T-helper 17 cell (primary cell): ENCODE data around the gene NRCAM. TPM values are rescaled to one million over a fixed set of nuclear protein-coding genes. Genes with fewer than 3 reads are reported as not detected.
A peak's percentile ranks its signal among the peaks of the same experiment; 100 is the strongest.

Source experiments
- ATAC-seq: fragments of 150-1000 bp; cut with Tn5 transposase; 2 replicates; pipeline ENCODE4 v1.10.0; 2021; ENCODE audit warnings: mild to moderate bottlenecking, moderate library complexity
- DNase-seq, 3 donors: peaks; one replicate each; pipeline versions ENCODE4 v3.0.0 to v3.0.0-alpha.2; 2020 to 2021
- H3K9me3 ChIP-seq: one replicate; pipeline ENCODE4 v1.7.0; 2013; ENCODE audit warnings: low read length, mild to moderate bottlenecking; ENCODE audit not compliant: control insufficient read depth, poor library complexity, severe bottlenecking
- H3K27ac Mint-ChIP-seq: one replicate; pipeline ENCODE4 v1.8.0; 2022; ENCODE audit warnings: mild to moderate bottlenecking, moderate library complexity, mixed read lengths
- H3K27me3 Mint-ChIP-seq: one replicate; pipeline ENCODE4 v1.8.0; 2022; ENCODE audit warnings: mixed read lengths
- H3K36me3 Mint-ChIP-seq: one replicate; pipeline ENCODE4 v1.8.0; 2022; ENCODE audit warnings: low read depth, mixed read lengths
- H3K4me1 Mint-ChIP-seq: one replicate; pipeline ENCODE4 v1.8.0; 2022; ENCODE audit warnings: mild to moderate bottlenecking, mixed read lengths
- H3K4me3 Mint-ChIP-seq: one replicate; pipeline ENCODE4 v1.8.0; 2022; ENCODE audit warnings: mild to moderate bottlenecking, moderate library complexity, mixed read lengths
- total RNA-seq, 4 donors: library from RNA in 2 of 4; stranded (reverse) in 2 of 4; gene quantifications; one replicate each; pipeline ENCODE4 v1.2.3 and lab custom pipeline; 2022 to 2026

The NRCAM gene
- total RNA-seq, 2 donors from 2014 or later = not detected

GRCh38 chr7:108132551-108133265, 323.5 kb downstream of the NRCAM start:
- no peak overlapping the region for H3K4me3 Mint-ChIP-seq
- ATAC-seq (no peak), DNase-seq (peak in 1 of 3 donors; percentile 10)
- H3K27ac Mint-ChIP-seq = no peak overlapping the region
- no peaks in the 10 kb centered on the region for H3K9me3 ChIP-seq
- no peaks in the 10 kb centered on the region for H3K36me3 Mint-ChIP-seq
- H3K4me1 Mint-ChIP-seq = peaks cover 14% of the 10 kb centered on the region
- H3K27me3 Mint-ChIP-seq = peaks cover 31% of the 10 kb centered on the region

GRCh38 chr7:108130261-108130660, 326.0 kb downstream of the NRCAM start, which contains the start of gene LAMB4:
LAMB4 (minus strand) TSS chr7:108130361; CDS start chr7:108123164, 7,197 bp downstream.
- H3K4me3 Mint-ChIP-seq = no peak within 1 kb of the TSS
- H3K36me3 Mint-ChIP-seq = no peaks in the 10 kb centered on the region
- no peaks in the 10 kb centered on the region for H3K9me3 ChIP-seq
- DNase-seq (no peak), ATAC-seq (no peak)
- peaks cover 4% of the 10 kb centered on the region for H3K4me1 Mint-ChIP-seq
- peaks cover 29% of the 10 kb centered on the region for H3K27me3 Mint-ChIP-seq
- H3K27ac Mint-ChIP-seq = no peak within 1 kb of the TSS

- H3K27me3 Mint-ChIP-seq = peaks cover 29% of the 10 kb centered on the region
- peaks cover 2% of the 10 kb centered on the region for H3K4me1 Mint-ChIP-seq
- no peak for DNase-seq
- H3K36me3 Mint-ChIP-seq = no peaks in the 10 kb centered on the region
- ATAC-seq = no peak
- no peak overlapping the region for H3K4me3 Mint-ChIP-seq
- H3K27ac Mint-ChIP-seq = no peak overlapping the region
- no peaks in the 10 kb centered on the region for H3K9me3 ChIP-seq
These were observed 326.9 kb downstream of the NRCAM start for GRCh38 chr7:108129018-108129965.

- Mint-ChIP-seq H3K4me1 (peaks cover 2% of the 10 kb centered on the region), H3K27ac (no peak overlapping the region), H3K4me3 (no peak overlapping the region), H3K36me3 (no peaks in the 10 kb centered on the region), H3K27me3 (peaks cover 29% of the 10 kb centered on the region)
- no peaks in the 10 kb centered on the region for H3K9me3 ChIP-seq
- no peak for ATAC-seq
- DNase-seq = no peak
These were observed 327.7 kb downstream of the NRCAM start for GRCh38 chr7:108128514-108128913.

- H3K4me1 Mint-ChIP-seq = peaks cover 2% of the 10 kb centered on the region
- H3K27me3 Mint-ChIP-seq = peaks cover 26% of the 10 kb centered on the region
- no peaks in the 10 kb centered on the region for H3K36me3 Mint-ChIP-seq
- no peak overlapping the region for H3K27ac Mint-ChIP-seq
- DNase-seq (no peak), ATAC-seq (no peak)
- no peak overlapping the region for H3K4me3 Mint-ChIP-seq
- H3K9me3 ChIP-seq = no peaks in the 10 kb centered on the region
These were observed 328.8 kb downstream of the NRCAM start for GRCh38 chr7:108127461-108127860.

- ATAC-seq (no peak), DNase-seq (no peak)
- H3K4me3 Mint-ChIP-seq = no peak overlapping the region
- no peaks in the 10 kb centered on the region for H3K36me3 Mint-ChIP-seq
- no peaks in the 10 kb centered on the region for H3K9me3 ChIP-seq
- no peak overlapping the region for H3K27ac Mint-ChIP-seq
- peaks cover 5% of the 10 kb centered on the region for H3K27me3 Mint-ChIP-seq
- peaks cover 4% of the 10 kb centered on the region for H3K4me1 Mint-ChIP-seq
These were observed 331.4 kb downstream of the NRCAM start for GRCh38 chr7:108124820-108125219.

GRCh38 chr7:108122181-108122580, 334.1 kb downstream of the NRCAM start:
- DNase-seq = no peak
- Mint-ChIP-seq H3K27me3 (peaks cover 3% of the 10 kb centered on the region), H3K36me3 (no peaks in the 10 kb centered on the region), H3K4me1 (peaks cover 4% of the 10 kb centered on the region), H3K27ac (no peak overlapping the region), H3K4me3 (no peak overlapping the region)
- ATAC-seq = no peak
- no peaks in the 10 kb centered on the region for H3K9me3 ChIP-seq

GRCh38 chr7:108120933-108121332, 335.3 kb downstream of the NRCAM start:
- DNase-seq = no peak
- H3K27ac Mint-ChIP-seq = no peak overlapping the region
- peaks cover 6% of the 10 kb centered on the region for H3K27me3 Mint-ChIP-seq
- no peaks in the 10 kb centered on the region for H3K9me3 ChIP-seq
- ATAC-seq = no peak
- no peak overlapping the region for H3K4me3 Mint-ChIP-seq
- H3K4me1 Mint-ChIP-seq = peaks cover 4% of the 10 kb centered on the region
- H3K36me3 Mint-ChIP-seq = no peaks in the 10 kb centered on the region

- Mint-ChIP-seq H3K36me3 (no peaks in the 10 kb centered on the region), H3K27ac (no peak overlapping the region)
- ATAC-seq = no peak
These were observed 336.0 kb downstream of the NRCAM start for GRCh38 chr7:108120196-108120595.

GRCh38 chr7:108118959-108119358, 337.3 kb downstream of the NRCAM start:
- H3K4me3 Mint-ChIP-seq = no peak overlapping the region
- H3K36me3 Mint-ChIP-seq = no peaks in the 10 kb centered on the region
- no peak for ATAC-seq
- DNase-seq = no peak
- H3K27me3 Mint-ChIP-seq = peaks cover 14% of the 10 kb centered on the region
- peaks cover 2% of the 10 kb centered on the region for H3K4me1 Mint-ChIP-seq
- H3K27ac Mint-ChIP-seq = no peak overlapping the region
- no peaks in the 10 kb centered on the region for H3K9me3 ChIP-seq

More at GRCh38 chr7:108120196-108120595, 336.0 kb downstream of the NRCAM start:
- Mint-ChIP-seq H3K4me1 (peaks cover 4% of the 10 kb centered on the region), H3K4me3 (no peak overlapping the region), H3K27me3 (peaks cover 10% of the 10 kb centered on the region)
- DNase-seq = no peak
- H3K9me3 ChIP-seq = no peaks in the 10 kb centered on the region

GRCh38 chr7:108114117-108114841, 342.0 kb downstream of the NRCAM start:
- no peak overlapping the region for H3K27ac Mint-ChIP-seq
- no peaks in the 10 kb centered on the region for H3K36me3 Mint-ChIP-seq
- no peak for DNase-seq
- H3K9me3 ChIP-seq = no peaks in the 10 kb centered on the region
- peaks cover 14% of the 10 kb centered on the region for H3K27me3 Mint-ChIP-seq
- no peak for ATAC-seq
- H3K4me3 Mint-ChIP-seq = no peak overlapping the region
- no peaks in the 10 kb centered on the region for H3K4me1 Mint-ChIP-seq

GRCh38 chr7:108112683-108113082, 343.6 kb downstream of the NRCAM start:
- ATAC-seq = no peak
- no peaks in the 10 kb centered on the region for H3K4me1 Mint-ChIP-seq
- no peaks in the 10 kb centered on the region for H3K36me3 Mint-ChIP-seq
- H3K27ac Mint-ChIP-seq = no peak overlapping the region
- DNase-seq = no peak
- no peak overlapping the region for H3K4me3 Mint-ChIP-seq
- H3K27me3 Mint-ChIP-seq = peaks cover 14% of the 10 kb centered on the region
- H3K9me3 ChIP-seq = no peaks in the 10 kb centered on the region
